Endothelial cell (in vitro differentiated cells): ENCODE data around the gene SAG. TPM values are rescaled to one million over a fixed set of nuclear protein-coding genes. Genes with fewer than 3 reads are reported as not detected.

Experiments
- DNase-seq: peaks from one replicate; pipeline ENCODE4 v3.0.0; 2021; ENCODE audit warnings: low spot score
- H3K27ac Mint-ChIP-seq: one replicate; pipeline ENCODE4 v1.8.0; 2021; ENCODE audit warnings: mixed read lengths, inconsistent platforms; ENCODE audit not compliant: unreplicated experiment
- H3K27me3 Mint-ChIP-seq: one replicate; pipeline ENCODE4 v1.8.0; 2021; ENCODE audit warnings: mild to moderate bottlenecking, moderate library complexity, mixed read lengths, inconsistent platforms; ENCODE audit not compliant: unreplicated experiment
- H3K36me3 Mint-ChIP-seq: one replicate; pipeline ENCODE4 v1.8.0; 2021; ENCODE audit warnings: mild to moderate bottlenecking, low read depth, mixed read lengths, inconsistent platforms; ENCODE audit not compliant: unreplicated experiment
- H3K4me1 Mint-ChIP-seq: one replicate; pipeline ENCODE4 v1.8.0; 2021; ENCODE audit warnings: mild to moderate bottlenecking, mixed read lengths, inconsistent platforms; ENCODE audit not compliant: unreplicated experiment
- H3K4me3 Mint-ChIP-seq: one replicate; pipeline ENCODE4 v1.8.0; 2021; ENCODE audit warnings: mild to moderate bottlenecking, mixed read lengths, inconsistent platforms; ENCODE audit not compliant: unreplicated experiment
- H3K9me3 Mint-ChIP-seq: one replicate; pipeline ENCODE4 v1.8.0; 2021; ENCODE audit warnings: mixed read lengths, inconsistent platforms; ENCODE audit not compliant: unreplicated experiment
- total RNA-seq: library from RNA; stranded (reverse); fragmentation: NEBNext Ultra II Directional; extraction: Animal tissue kit (Norgen Biotek cat#: 25700); gene quantifications from one replicate; pipeline ENCODE4 v1.2.1, GENCODE V29; 2021; ENCODE audit not compliant: unreplicated experiment
- TF ChIP-seq, protein P1 (sequence below): fragments of 200-600 bp; sonication (generic); IDR thresholded peaks from one replicate; pipeline ENCODE4 v1.5.0; 2021; ENCODE audit warnings: antibody characterized with exemption; ENCODE audit not compliant: unreplicated experiment

The SAG gene
- total RNA-seq, 1 donor from 2014 or later: not detected

DNA sequence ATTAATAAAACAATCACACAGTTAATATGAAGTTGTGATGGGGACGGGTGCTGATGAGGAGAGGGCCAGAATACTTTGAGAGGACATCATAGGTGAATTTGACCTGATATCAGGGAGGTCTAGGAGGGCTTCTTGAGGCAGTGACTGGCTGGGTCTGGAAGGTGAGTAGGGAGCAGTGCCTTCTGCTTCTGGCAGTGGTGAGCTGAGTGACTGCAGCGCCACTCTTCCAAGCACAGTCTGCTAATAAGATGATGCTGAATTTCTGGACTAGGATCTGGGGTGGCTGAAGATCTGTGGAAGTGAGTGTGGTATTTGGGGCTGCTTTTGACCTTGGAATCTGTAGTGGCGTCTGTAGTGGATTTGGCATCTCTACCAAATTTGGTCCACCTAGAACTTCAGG lies 52.2 kb downstream of the SAG start:
- Mint-ChIP-seq H3K4me1 (peaks cover 4% of the 10 kb centered on the region), H3K27ac (no peak overlapping the region)

DNA sequence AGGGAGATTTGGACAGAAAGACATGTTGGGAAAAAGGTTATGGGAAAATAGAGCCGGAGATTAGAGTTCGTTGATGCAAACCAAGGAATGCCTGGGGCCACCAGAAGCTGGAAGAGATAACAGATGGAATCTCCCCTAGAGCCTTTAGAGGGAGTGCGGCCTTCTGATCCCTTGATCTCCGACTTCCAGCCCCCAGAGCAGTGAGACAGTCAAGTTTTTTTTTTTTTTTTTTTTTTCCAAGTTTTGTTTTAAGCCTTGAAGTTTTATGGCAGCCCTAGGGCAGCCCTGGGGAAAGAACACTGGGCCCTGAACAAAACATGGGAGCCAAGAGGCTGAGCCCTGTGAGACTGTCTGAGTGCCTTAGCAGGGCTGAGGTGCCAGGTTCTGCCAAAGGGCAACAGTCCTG lies 53.2 kb downstream of the SAG start:
- TF ChIP-seq, protein P1, sequence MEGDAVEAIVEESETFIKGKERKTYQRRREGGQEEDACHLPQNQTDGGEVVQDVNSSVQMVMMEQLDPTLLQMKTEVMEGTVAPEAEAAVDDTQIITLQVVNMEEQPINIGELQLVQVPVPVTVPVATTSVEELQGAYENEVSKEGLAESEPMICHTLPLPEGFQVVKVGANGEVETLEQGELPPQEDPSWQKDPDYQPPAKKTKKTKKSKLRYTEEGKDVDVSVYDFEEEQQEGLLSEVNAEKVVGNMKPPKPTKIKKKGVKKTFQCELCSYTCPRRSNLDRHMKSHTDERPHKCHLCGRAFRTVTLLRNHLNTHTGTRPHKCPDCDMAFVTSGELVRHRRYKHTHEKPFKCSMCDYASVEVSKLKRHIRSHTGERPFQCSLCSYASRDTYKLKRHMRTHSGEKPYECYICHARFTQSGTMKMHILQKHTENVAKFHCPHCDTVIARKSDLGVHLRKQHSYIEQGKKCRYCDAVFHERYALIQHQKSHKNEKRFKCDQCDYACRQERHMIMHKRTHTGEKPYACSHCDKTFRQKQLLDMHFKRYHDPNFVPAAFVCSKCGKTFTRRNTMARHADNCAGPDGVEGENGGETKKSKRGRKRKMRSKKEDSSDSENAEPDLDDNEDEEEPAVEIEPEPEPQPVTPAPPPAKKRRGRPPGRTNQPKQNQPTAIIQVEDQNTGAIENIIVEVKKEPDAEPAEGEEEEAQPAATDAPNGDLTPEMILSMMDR: no peak
- no peak overlapping the region for H3K4me3 Mint-ChIP-seq

More for the DNA sequence above, 52.2 kb downstream of the SAG start:
- H3K9me3 Mint-ChIP-seq: no peaks in the 10 kb centered on the region
- DNase-seq: no peak
- TF ChIP-seq, protein P1: no peak
- no peak overlapping the region for H3K4me3 Mint-ChIP-seq
- H3K27me3 Mint-ChIP-seq: peaks cover 4% of the 10 kb centered on the region
- peaks cover 5% of the 10 kb centered on the region for H3K36me3 Mint-ChIP-seq

DNA sequence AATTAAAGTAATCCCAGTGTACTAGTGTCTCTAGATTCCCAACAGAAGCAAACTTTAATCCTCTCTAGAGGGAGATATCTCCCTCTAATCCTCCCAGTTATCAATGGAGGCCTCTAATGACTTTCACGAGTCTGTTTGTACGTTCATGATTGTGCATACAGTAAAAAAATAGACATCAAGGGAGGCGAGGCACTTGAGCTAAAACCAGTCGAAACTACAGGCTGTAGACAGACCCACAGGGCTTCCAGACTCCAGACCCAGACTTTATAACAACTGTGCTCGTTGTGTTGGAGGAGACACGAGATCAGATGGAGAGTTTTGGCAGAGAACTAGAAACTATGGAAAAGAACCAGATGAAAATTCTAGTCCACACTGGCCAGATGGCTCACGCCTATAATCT lies 53.7 kb downstream of the SAG start:
- Mint-ChIP-seq H3K27me3 (no peaks in the 10 kb centered on the region), H3K4me3 (no peak overlapping the region), H3K9me3 (no peaks in the 10 kb centered on the region), H3K36me3 (no peaks in the 10 kb centered on the region), H3K4me1 (no peaks in the 10 kb centered on the region), H3K27ac (no peak overlapping the region)
- DNase-seq: no peak
- TF ChIP-seq, protein P1: no peak

More for the DNA sequence above, 53.2 kb downstream of the SAG start:
- Mint-ChIP-seq H3K27ac (no peak overlapping the region), H3K4me1 (no peaks in the 10 kb centered on the region), H3K27me3 (peaks cover 3% of the 10 kb centered on the region), H3K9me3 (no peaks in the 10 kb centered on the region), H3K36me3 (no peaks in the 10 kb centered on the region)
- DNase-seq: no peak

DNA sequence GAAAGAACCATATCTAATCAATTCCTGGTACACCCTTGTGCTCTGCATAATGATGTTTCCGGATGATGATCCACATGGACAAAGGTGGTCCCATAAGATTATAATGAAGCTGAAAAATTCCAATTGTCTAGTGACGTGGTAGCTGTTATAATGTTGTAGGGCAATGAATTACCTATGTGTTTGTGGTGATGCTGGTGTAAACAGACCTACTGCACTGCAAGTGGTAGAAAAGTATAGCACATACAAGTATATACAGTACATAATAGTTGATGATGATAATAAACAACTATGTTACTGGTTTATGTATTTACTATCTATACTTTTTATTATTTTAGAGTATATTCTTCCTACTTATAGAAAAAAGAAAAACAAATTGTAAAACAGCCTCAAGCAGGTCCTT lies 55.1 kb downstream of the SAG start:
- Mint-ChIP-seq H3K27me3 (no peaks in the 10 kb centered on the region), H3K36me3 (no peaks in the 10 kb centered on the region), H3K4me1 (no peaks in the 10 kb centered on the region), H3K4me3 (no peak overlapping the region), H3K27ac (no peak overlapping the region), H3K9me3 (no peaks in the 10 kb centered on the region)
- TF ChIP-seq, protein P1: no peak
- DNase-seq: no peak

DNA sequence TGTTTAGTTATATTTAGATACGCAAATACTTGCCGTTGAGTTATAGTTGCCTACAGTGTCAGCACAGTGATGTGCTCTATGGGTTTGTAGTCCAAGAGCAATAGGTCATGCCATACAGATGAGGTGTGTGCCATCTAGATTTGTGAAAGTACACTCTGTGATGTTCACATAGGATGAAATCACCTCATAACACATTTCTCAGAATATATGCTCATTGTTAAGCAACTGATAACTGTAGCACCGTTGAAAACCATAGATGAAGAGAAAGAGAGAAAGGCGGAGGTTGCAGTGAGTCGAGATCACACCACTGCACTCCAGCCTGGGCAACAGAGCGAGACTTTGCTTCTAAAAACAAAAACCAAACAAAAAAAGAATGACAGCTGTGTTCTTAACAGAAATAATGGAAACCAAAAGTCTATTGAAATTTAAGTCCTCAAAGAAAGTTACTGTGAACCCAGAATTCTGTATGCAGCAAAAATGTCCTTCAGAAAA lies 56.2 kb downstream of the SAG start:
- no peak overlapping the region for H3K27ac Mint-ChIP-seq
- H3K4me3 Mint-ChIP-seq: no peak overlapping the region
- TF ChIP-seq, protein P1: no peak
- no peak for DNase-seq
- H3K4me1 Mint-ChIP-seq: no peaks in the 10 kb centered on the region
- no peaks in the 10 kb centered on the region for H3K36me3 Mint-ChIP-seq
- no peaks in the 10 kb centered on the region for H3K9me3 Mint-ChIP-seq
- H3K27me3 Mint-ChIP-seq: no peaks in the 10 kb centered on the region
